Diencephalon (tissue), 1 donor: ENCODE measurements around the gene ABCA12. TPM values are rescaled to one million over a fixed set of nuclear protein-coding genes. Genes with fewer than 3 reads are reported as not detected.

Experiments
- total RNA-seq: library from RNA; depleted of rRNA; stranded (reverse); fragments of >200 nt; gene quantifications from one replicate; pipeline ENCODE4 v1.2.3, GENCODE V29; 2014

The ABCA12 gene
- total RNA-seq = 0.23 TPM

GRCh38 chr2:215138479-215138878 is at the start of gene ABCA12:
Gene ABCA12, minus strand, starts transcription at chr2:215138626. Its CDS starts 418 bp downstream, at chr2:215138208.

Other genes with a start within 250 kb of the ABCA12 start
- gene ATIC, start 173.4 kb upstream of the ABCA12 start, total RNA-seq = 20.8 TPM